ENCODE data around the gene SRGAP3. TPM values are rescaled to one million over a fixed set of nuclear protein-coding genes. Genes with fewer than 3 reads are reported as not detected.

Gene SRGAP3
- total RNA-seq, 2 donors from 2014 or later: 2.6 to 12.8 TPM

DNA sequence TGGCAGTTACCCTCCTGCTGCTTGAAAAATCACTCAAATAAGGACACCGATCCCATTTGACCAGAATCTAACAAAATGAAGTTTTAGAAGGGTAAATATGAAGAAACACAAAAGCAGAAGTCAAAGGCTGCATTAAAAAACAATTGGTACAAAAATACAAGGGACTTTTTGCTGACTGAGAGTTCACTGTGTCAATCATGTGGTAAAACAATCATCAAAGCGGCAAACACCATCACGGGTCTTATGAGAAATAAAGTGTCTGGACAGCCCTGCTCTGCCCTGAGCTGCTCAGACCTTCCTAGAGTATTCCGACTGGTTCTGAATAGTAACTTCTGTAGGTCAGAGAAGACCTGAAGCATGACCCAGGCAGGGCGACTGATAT is 148.9 kb downstream of the SRGAP3 start:
- H3K4me3 ChIP-seq: no peak overlapping the region
- H3K27ac ChIP-seq: no peak overlapping the region
- TF ChIP-seq, protein P1, sequence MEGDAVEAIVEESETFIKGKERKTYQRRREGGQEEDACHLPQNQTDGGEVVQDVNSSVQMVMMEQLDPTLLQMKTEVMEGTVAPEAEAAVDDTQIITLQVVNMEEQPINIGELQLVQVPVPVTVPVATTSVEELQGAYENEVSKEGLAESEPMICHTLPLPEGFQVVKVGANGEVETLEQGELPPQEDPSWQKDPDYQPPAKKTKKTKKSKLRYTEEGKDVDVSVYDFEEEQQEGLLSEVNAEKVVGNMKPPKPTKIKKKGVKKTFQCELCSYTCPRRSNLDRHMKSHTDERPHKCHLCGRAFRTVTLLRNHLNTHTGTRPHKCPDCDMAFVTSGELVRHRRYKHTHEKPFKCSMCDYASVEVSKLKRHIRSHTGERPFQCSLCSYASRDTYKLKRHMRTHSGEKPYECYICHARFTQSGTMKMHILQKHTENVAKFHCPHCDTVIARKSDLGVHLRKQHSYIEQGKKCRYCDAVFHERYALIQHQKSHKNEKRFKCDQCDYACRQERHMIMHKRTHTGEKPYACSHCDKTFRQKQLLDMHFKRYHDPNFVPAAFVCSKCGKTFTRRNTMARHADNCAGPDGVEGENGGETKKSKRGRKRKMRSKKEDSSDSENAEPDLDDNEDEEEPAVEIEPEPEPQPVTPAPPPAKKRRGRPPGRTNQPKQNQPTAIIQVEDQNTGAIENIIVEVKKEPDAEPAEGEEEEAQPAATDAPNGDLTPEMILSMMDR (IDR thresholded peaks at IDR 0.05): no peak
- no peak for ATAC-seq (ENCODE audit: insufficient number of reproducible peaks, low FRiP score, low read depth)
- no peaks in the 10 kb centered on the region for H3K9me3 ChIP-seq
- H3K36me3 ChIP-seq: no peaks in the 10 kb centered on the region
- no peaks in the 10 kb centered on the region for H3K27me3 ChIP-seq (replicated peaks; ENCODE audit: insufficient read depth)
- H3K4me1 ChIP-seq (ENCODE audit: control insufficient read depth in 1 of 2, low read depth in 2 of 2): no peaks in the 10 kb centered on the region
- no peak for DNase-seq (ENCODE audit: low spot score)

GRCh38 chr3:9099702-9100512 is 149.5 kb downstream of the SRGAP3 start:
- no peak for DNase-seq (ENCODE audit: low spot score)
- H3K36me3 ChIP-seq: no peaks in the 10 kb centered on the region
- no peak overlapping the region for H3K27ac ChIP-seq
- no peaks in the 10 kb centered on the region for H3K27me3 ChIP-seq (replicated peaks; ENCODE audit: insufficient read depth)
- H3K9me3 ChIP-seq: no peaks in the 10 kb centered on the region
- H3K4me3 ChIP-seq: no peak overlapping the region
- TF ChIP-seq, protein P1 (IDR thresholded peaks at IDR 0.05): no peak
- H3K4me1 ChIP-seq (ENCODE audit: control insufficient read depth in 1 of 2, low read depth in 2 of 2): no peaks in the 10 kb centered on the region
- no peak for ATAC-seq (ENCODE audit: insufficient number of reproducible peaks, low FRiP score, low read depth)

GRCh38 chr3:9098716-9099675 is 150.4 kb downstream of the SRGAP3 start:
- H3K4me1 ChIP-seq (ENCODE audit: control insufficient read depth in 1 of 2, low read depth in 2 of 2): no peaks in the 10 kb centered on the region

DNA sequence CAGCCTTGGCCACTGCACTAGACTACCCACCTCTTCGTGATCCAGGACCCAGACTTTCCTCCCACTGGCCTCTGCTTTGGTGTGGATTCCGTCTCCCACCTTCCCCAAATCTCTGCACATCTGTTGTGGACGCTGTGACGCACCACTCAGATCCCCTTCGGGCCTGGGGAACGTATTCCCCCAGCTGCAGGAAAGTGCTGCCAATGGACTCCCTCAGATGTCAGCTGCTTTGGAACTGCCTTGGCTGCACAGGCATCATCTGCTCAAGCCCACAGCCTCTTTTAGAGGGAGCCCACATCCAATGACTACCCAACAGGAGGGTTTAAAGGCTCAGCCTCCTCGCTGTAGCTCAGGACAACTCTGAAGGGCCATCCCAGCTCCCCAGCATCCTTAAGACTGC is 152.0 kb downstream of the SRGAP3 start:
- no peaks in the 10 kb centered on the region for H3K9me3 ChIP-seq
- no peaks in the 10 kb centered on the region for H3K36me3 ChIP-seq
- TF ChIP-seq, protein P1 (IDR thresholded peaks at IDR 0.05): no peak
- no peak overlapping the region for H3K27ac ChIP-seq
- no peaks in the 10 kb centered on the region for H3K27me3 ChIP-seq (replicated peaks; ENCODE audit: insufficient read depth)
- H3K4me3 ChIP-seq: no peak overlapping the region
- ATAC-seq (ENCODE audit: insufficient number of reproducible peaks, low FRiP score, low read depth) (no peak), DNase-seq (ENCODE audit: low spot score) (no peak)
- no peaks in the 10 kb centered on the region for H3K4me1 ChIP-seq (ENCODE audit: control insufficient read depth in 1 of 2, low read depth in 2 of 2)

More at GRCh38 chr3:9098716-9099675, 150.4 kb downstream of the SRGAP3 start:
- Histone ChIP-seq H3K9me3 (no peaks in the 10 kb centered on the region), H3K4me3 (no peak overlapping the region), H3K27me3 (replicated peaks; ENCODE audit: insufficient read depth) (no peaks in the 10 kb centered on the region), H3K27ac (no peak overlapping the region), H3K36me3 (no peaks in the 10 kb centered on the region)
- DNase-seq (ENCODE audit: low spot score): no peak
- TF ChIP-seq, protein P1 (IDR thresholded peaks at IDR 0.05): no peak
- ATAC-seq (ENCODE audit: insufficient number of reproducible peaks, low FRiP score, low read depth): no peak

Data from thoracic aorta (tissue), 2 donors.